ENCODE data around the gene PPM1L. TPM values are rescaled to one million over a fixed set of nuclear protein-coding genes. Genes with fewer than 3 reads are reported as not detected.

Gene PPM1L
- total and polyA plus RNA-seq, 2 donors (not counting 1 experiment from before 2014, with no cell fraction given), result 1.1 to 12.0 TPM

DNA sequence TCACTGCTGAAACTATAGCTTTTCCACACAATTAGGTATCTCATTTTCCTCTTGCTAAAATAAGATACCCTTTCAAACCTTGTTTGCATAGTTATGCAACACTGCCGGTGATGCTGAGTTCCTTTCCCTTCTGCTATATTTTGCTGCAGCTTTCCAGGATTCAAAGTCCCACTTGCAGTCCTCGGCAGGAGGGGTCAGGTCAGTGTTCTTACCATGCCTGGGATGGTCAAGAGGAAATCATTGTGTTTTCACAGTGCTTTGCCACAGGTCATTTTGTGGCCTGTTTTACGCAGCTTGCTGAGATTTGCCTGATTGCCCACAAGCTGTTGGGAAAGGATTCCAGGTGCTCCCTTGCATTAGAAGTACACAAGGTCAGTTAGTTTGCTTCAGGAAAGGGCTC lies 192.2 kb downstream of the PPM1L start:
- WGBS (ENCODE audit: insufficient coverage), result 88% methylated on average over 3 of the region's 3 CpGs
- Histone ChIP-seq H3K9me3 (ENCODE audit: control extremely low read depth in 1 of 3, control insufficient read depth in 2 of 3, insufficient read depth in 1 of 3, low read length in 2 of 3) (no peaks in the 10 kb centered on the region), H3K9ac (ENCODE audit: low read length) (no peak overlapping the region), H3K4me1 (ENCODE audit: control insufficient read depth in 2 of 2, insufficient read depth in 2 of 2, low read length in 2 of 2) (no peaks in the 10 kb centered on the region), H3K4me3 (ENCODE audit: control extremely low read depth in 1 of 5, extremely low read depth in 1 of 5, insufficient read depth in 1 of 5, low read depth in 2 of 5, low read length in 4 of 5) (no peak overlapping the region), H3K79me2 (ENCODE audit: control insufficient read depth, insufficient read depth, low read length) (no peaks in the 10 kb centered on the region), H3K36me3 (replicated peaks in 1 of 2; ENCODE audit: control extremely low read depth in 1 of 2, control insufficient read depth in 1 of 2, extremely low read depth in 1 of 2, insufficient read depth in 2 of 2, low read length in 1 of 2) (no peaks in the 10 kb centered on the region), H2AFZ (ENCODE audit: insufficient read depth, low read depth, low read length, poor library complexity, severe bottlenecking) (no peak overlapping the region), H4K20me1 (ENCODE audit: control insufficient read depth, insufficient read depth, low read length, poor library complexity, severe bottlenecking) (no peaks in the 10 kb centered on the region), H3K27ac (ENCODE audit: low read length in 2 of 2) (no peak overlapping the region), H3K27me3 (replicated peaks in 1 of 4; ENCODE audit: control extremely low read depth in 1 of 4, control insufficient read depth in 3 of 4, insufficient read depth in 4 of 4, low read length in 3 of 4) (no peaks in the 10 kb centered on the region), H3K4me2 (replicated peaks; ENCODE audit: low read depth, low read length, poor library complexity, severe bottlenecking) (no peak overlapping the region)
- TF ChIP-seq EZH2 (IDR thresholded peaks at IDR 0.05; ENCODE audit: borderline replicate concordance, insufficient read depth, low read depth, low read length, poor library complexity, severe bottlenecking), result no peak
- TF ChIP-seq, protein P1, sequence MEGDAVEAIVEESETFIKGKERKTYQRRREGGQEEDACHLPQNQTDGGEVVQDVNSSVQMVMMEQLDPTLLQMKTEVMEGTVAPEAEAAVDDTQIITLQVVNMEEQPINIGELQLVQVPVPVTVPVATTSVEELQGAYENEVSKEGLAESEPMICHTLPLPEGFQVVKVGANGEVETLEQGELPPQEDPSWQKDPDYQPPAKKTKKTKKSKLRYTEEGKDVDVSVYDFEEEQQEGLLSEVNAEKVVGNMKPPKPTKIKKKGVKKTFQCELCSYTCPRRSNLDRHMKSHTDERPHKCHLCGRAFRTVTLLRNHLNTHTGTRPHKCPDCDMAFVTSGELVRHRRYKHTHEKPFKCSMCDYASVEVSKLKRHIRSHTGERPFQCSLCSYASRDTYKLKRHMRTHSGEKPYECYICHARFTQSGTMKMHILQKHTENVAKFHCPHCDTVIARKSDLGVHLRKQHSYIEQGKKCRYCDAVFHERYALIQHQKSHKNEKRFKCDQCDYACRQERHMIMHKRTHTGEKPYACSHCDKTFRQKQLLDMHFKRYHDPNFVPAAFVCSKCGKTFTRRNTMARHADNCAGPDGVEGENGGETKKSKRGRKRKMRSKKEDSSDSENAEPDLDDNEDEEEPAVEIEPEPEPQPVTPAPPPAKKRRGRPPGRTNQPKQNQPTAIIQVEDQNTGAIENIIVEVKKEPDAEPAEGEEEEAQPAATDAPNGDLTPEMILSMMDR (IDR thresholded peaks at IDR 0.05), result no peak
- H3K27me3 Mint-ChIP-seq, result no peaks in the 10 kb centered on the region
- intact Hi-C loops (cut with micrococcal nuclease), result no loop called here
- CTCF ChIA-PET, result interaction anchor here (1.3 to 1.4 kb wide), 2 partner anchors 9 to 261 kb away, joined by 3 to 8 read pairs; no protein-coding TSS in a partner anchor
- ATAC-seq (ENCODE audit: low read depth) (no peak), DNase-seq (no peak)
- no peaks in the 10 kb centered on the region for H3K4me1 Mint-ChIP-seq
- no peak overlapping the region for H3K27ac Mint-ChIP-seq
- POLR2A ChIA-PET, result no interaction called here
- H3K4me3 Mint-ChIP-seq, result no peak overlapping the region
- H3K9me3 Mint-ChIP-seq (ENCODE audit: insufficient read depth), result no peaks in the 10 kb centered on the region

DNA sequence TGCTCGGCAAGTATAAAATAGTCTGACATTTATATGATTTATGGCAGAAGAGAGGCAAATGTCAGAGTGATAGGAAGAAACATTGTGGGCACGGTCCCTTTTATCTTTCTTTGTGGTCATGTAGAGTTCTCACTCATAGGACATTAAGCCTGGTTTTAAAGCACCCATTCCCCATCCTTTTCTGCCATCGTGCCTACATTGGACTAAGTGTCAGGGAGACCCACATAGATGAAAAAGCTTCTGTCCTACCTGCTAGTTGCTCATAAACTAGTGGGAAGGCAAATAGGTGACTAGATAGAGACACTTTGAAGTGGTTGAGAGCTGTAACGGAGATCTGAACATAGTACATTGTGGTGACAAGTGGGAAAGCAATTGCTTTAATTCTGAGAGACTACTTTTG lies 193.4 kb downstream of the PPM1L start:
- Mint-ChIP-seq H3K4me3 (no peak overlapping the region), H3K4me1 (no peaks in the 10 kb centered on the region), H3K27ac (no peak overlapping the region), H3K27me3 (no peaks in the 10 kb centered on the region), H3K9me3 (ENCODE audit: insufficient read depth) (no peaks in the 10 kb centered on the region)
- WGBS (ENCODE audit: insufficient coverage), result 40% methylated on average over 1 of the region's 4 CpGs
- TF ChIP-seq, protein P1 (IDR thresholded peaks at IDR 0.05), result no peak
- TF ChIP-seq EZH2 (IDR thresholded peaks at IDR 0.05; ENCODE audit: borderline replicate concordance, insufficient read depth, low read depth, low read length, poor library complexity, severe bottlenecking), result no peak
- Histone ChIP-seq H2AFZ (ENCODE audit: insufficient read depth, low read depth, low read length, poor library complexity, severe bottlenecking) (no peak overlapping the region), H3K4me3 (ENCODE audit: control extremely low read depth in 1 of 5, extremely low read depth in 1 of 5, insufficient read depth in 1 of 5, low read depth in 2 of 5, low read length in 4 of 5) (no peak overlapping the region), H3K27me3 (replicated peaks in 1 of 4; ENCODE audit: control extremely low read depth in 1 of 4, control insufficient read depth in 3 of 4, insufficient read depth in 4 of 4, low read length in 3 of 4) (no peaks in the 10 kb centered on the region), H4K20me1 (ENCODE audit: control insufficient read depth, insufficient read depth, low read length, poor library complexity, severe bottlenecking) (no peaks in the 10 kb centered on the region), H3K4me1 (ENCODE audit: control insufficient read depth in 2 of 2, insufficient read depth in 2 of 2, low read length in 2 of 2) (no peaks in the 10 kb centered on the region), H3K9ac (ENCODE audit: low read length) (no peak overlapping the region), H3K36me3 (replicated peaks in 1 of 2; ENCODE audit: control extremely low read depth in 1 of 2, control insufficient read depth in 1 of 2, extremely low read depth in 1 of 2, insufficient read depth in 2 of 2, low read length in 1 of 2) (no peaks in the 10 kb centered on the region), H3K27ac (ENCODE audit: low read length in 2 of 2) (no peak overlapping the region), H3K9me3 (ENCODE audit: control extremely low read depth in 1 of 3, control insufficient read depth in 2 of 3, insufficient read depth in 1 of 3, low read length in 2 of 3) (no peaks in the 10 kb centered on the region), H3K79me2 (ENCODE audit: control insufficient read depth, insufficient read depth, low read length) (no peaks in the 10 kb centered on the region), H3K4me2 (replicated peaks; ENCODE audit: low read depth, low read length, poor library complexity, severe bottlenecking) (no peak overlapping the region)
- no peak for ATAC-seq (ENCODE audit: low read depth)
- intact Hi-C loops (cut with micrococcal nuclease), result no loop called here
- DNase-seq, result no peak
- ChIA-PET POLR2A (no interaction called here), CTCF (interaction anchor here (1.6 kb wide), 1 partner anchor 241 kb away, joined by 4 read pairs; no protein-coding TSS in a partner anchor)

All from B cell (primary cell).